Stimulated activated memory B cell treated with anti-CD40 and anti-IgM and Interleukin-4, amounts not matched to agents 10 μg/mL and 1 μg/mL and 100 μg/mL, for 72 hours (primary cell): ENCODE results near the gene WWTR1.

Source experiments
- ATAC-seq: fragments of 150-1000 bp; cut with Tn5 transposase; 2 replicates; pipeline ENCODE4 v1.10.0; 2021
- H3K27ac Mint-ChIP-seq: one replicate; pipeline ENCODE4 v1.8.0; 2022; ENCODE audit warnings: mild to moderate bottlenecking, mixed read lengths
- H3K27me3 Mint-ChIP-seq: one replicate; pipeline ENCODE4 v1.8.0; 2022; ENCODE audit warnings: mixed read lengths
- H3K36me3 Mint-ChIP-seq: one replicate; pipeline ENCODE4 v1.8.0; 2022; ENCODE audit warnings: mixed read lengths
- H3K4me1 Mint-ChIP-seq: one replicate; pipeline ENCODE4 v1.8.0; 2022; ENCODE audit warnings: mixed read lengths
- H3K4me3 Mint-ChIP-seq: one replicate; pipeline ENCODE4 v1.8.0; 2022; ENCODE audit warnings: mild to moderate bottlenecking, moderate library complexity, mixed read lengths
- H3K9me3 Mint-ChIP-seq: one replicate; pipeline ENCODE4 v1.8.0; 2022; ENCODE audit warnings: mixed read lengths

WWTR1 gene

GRCh38 chr3:149554826-149555225 lies 103.0 kb downstream of the WWTR1 start:
- Mint-ChIP-seq H3K36me3 (no peaks in the 10 kb centered on the region), H3K4me3 (no peak overlapping the region), H3K4me1 (no peaks in the 10 kb centered on the region), H3K27me3 (no peaks in the 10 kb centered on the region), H3K27ac (no peak overlapping the region), H3K9me3 (no peaks in the 10 kb centered on the region)
- ATAC-seq = no peak

- no peaks in the 10 kb centered on the region for H3K4me1 Mint-ChIP-seq
- peaks cover 5% of the 10 kb centered on the region for H3K27me3 Mint-ChIP-seq
- no peaks in the 10 kb centered on the region for H3K36me3 Mint-ChIP-seq
- H3K27ac Mint-ChIP-seq = no peak overlapping the region
- no peak overlapping the region for H3K4me3 Mint-ChIP-seq
- H3K9me3 Mint-ChIP-seq = no peaks in the 10 kb centered on the region
- no peak for ATAC-seq
Measured at GRCh38 chr3:149553781-149554451, 103.9 kb downstream of the WWTR1 start.

GRCh38 chr3:149552700-149553099 lies 105.1 kb downstream of the WWTR1 start:
- Mint-ChIP-seq H3K9me3 (no peaks in the 10 kb centered on the region), H3K4me1 (no peaks in the 10 kb centered on the region), H3K4me3 (no peak overlapping the region), H3K36me3 (no peaks in the 10 kb centered on the region), H3K27me3 (peaks cover 10% of the 10 kb centered on the region), H3K27ac (no peak overlapping the region)
- ATAC-seq = no peak

- no peaks in the 10 kb centered on the region for H3K4me1 Mint-ChIP-seq
- H3K27ac Mint-ChIP-seq = no peak overlapping the region
- H3K36me3 Mint-ChIP-seq = no peaks in the 10 kb centered on the region
- no peaks in the 10 kb centered on the region for H3K9me3 Mint-ChIP-seq
- no peak overlapping the region for H3K4me3 Mint-ChIP-seq
- ATAC-seq = no peak
- H3K27me3 Mint-ChIP-seq = peaks cover 10% of the 10 kb centered on the region
Measured at GRCh38 chr3:149551500-149551899, 106.3 kb downstream of the WWTR1 start.

GRCh38 chr3:149548669-149549065 lies 109.2 kb downstream of the WWTR1 start:
- Mint-ChIP-seq H3K4me3 (no peak overlapping the region), H3K9me3 (no peaks in the 10 kb centered on the region), H3K4me1 (no peaks in the 10 kb centered on the region), H3K27me3 (peaks cover 10% of the 10 kb centered on the region), H3K36me3 (no peaks in the 10 kb centered on the region), H3K27ac (no peak overlapping the region)
- no peak for ATAC-seq

- Mint-ChIP-seq H3K4me1 (no peaks in the 10 kb centered on the region), H3K27me3 (peaks cover 10% of the 10 kb centered on the region), H3K27ac (no peak overlapping the region), H3K36me3 (no peaks in the 10 kb centered on the region), H3K9me3 (no peaks in the 10 kb centered on the region), H3K4me3 (no peak overlapping the region)
- ATAC-seq = no peak
Measured at GRCh38 chr3:149547954-149548668, 109.7 kb downstream of the WWTR1 start.

- H3K4me3 Mint-ChIP-seq = no peak overlapping the region
- no peaks in the 10 kb centered on the region for H3K4me1 Mint-ChIP-seq
- no peak overlapping the region for H3K27ac Mint-ChIP-seq
- H3K36me3 Mint-ChIP-seq = no peaks in the 10 kb centered on the region
- peaks cover 10% of the 10 kb centered on the region for H3K27me3 Mint-ChIP-seq
- no peaks in the 10 kb centered on the region for H3K9me3 Mint-ChIP-seq
- ATAC-seq = no peak
Measured at GRCh38 chr3:149547413-149547812, 110.4 kb downstream of the WWTR1 start.

GRCh38 chr3:149545049-149545448 lies 112.8 kb downstream of the WWTR1 start:
- H3K4me1 Mint-ChIP-seq = no peaks in the 10 kb centered on the region
- ATAC-seq = no peak
- no peak overlapping the region for H3K27ac Mint-ChIP-seq
- no peaks in the 10 kb centered on the region for H3K36me3 Mint-ChIP-seq
- peaks cover 10% of the 10 kb centered on the region for H3K27me3 Mint-ChIP-seq
- H3K4me3 Mint-ChIP-seq = no peak overlapping the region
- H3K9me3 Mint-ChIP-seq = no peaks in the 10 kb centered on the region

- no peaks in the 10 kb centered on the region for H3K9me3 Mint-ChIP-seq
- no peaks in the 10 kb centered on the region for H3K27me3 Mint-ChIP-seq
- H3K4me1 Mint-ChIP-seq = no peaks in the 10 kb centered on the region
- no peaks in the 10 kb centered on the region for H3K36me3 Mint-ChIP-seq
- no peak overlapping the region for H3K27ac Mint-ChIP-seq
- no peak for ATAC-seq
- H3K4me3 Mint-ChIP-seq = no peak overlapping the region
Measured at GRCh38 chr3:149542375-149543312, 115.2 kb downstream of the WWTR1 start.

- Mint-ChIP-seq H3K4me1 (no peaks in the 10 kb centered on the region), H3K27ac (no peak overlapping the region), H3K27me3 (no peaks in the 10 kb centered on the region), H3K36me3 (no peaks in the 10 kb centered on the region), H3K9me3 (no peaks in the 10 kb centered on the region), H3K4me3 (no peak overlapping the region)
- ATAC-seq = no peak
Measured at GRCh38 chr3:149541091-149541491, 116.7 kb downstream of the WWTR1 start.

GRCh38 chr3:149538371-149538770 lies 119.5 kb downstream of the WWTR1 start:
- no peak overlapping the region for H3K4me3 Mint-ChIP-seq
- ATAC-seq = no peak
- peaks cover 12% of the 10 kb centered on the region for H3K27me3 Mint-ChIP-seq
- H3K4me1 Mint-ChIP-seq = no peaks in the 10 kb centered on the region
- H3K9me3 Mint-ChIP-seq = no peaks in the 10 kb centered on the region
- no peak overlapping the region for H3K27ac Mint-ChIP-seq
- no peaks in the 10 kb centered on the region for H3K36me3 Mint-ChIP-seq

- H3K27ac Mint-ChIP-seq = no peak overlapping the region
- no peaks in the 10 kb centered on the region for H3K9me3 Mint-ChIP-seq
- peaks cover 9% of the 10 kb centered on the region for H3K4me1 Mint-ChIP-seq
- no peak for ATAC-seq
- H3K27me3 Mint-ChIP-seq = peaks cover 12% of the 10 kb centered on the region
- no peak overlapping the region for H3K4me3 Mint-ChIP-seq
- no peaks in the 10 kb centered on the region for H3K36me3 Mint-ChIP-seq
Measured at GRCh38 chr3:149536429-149536828, 121.4 kb downstream of the WWTR1 start.

- no peak for ATAC-seq
- no peak overlapping the region for H3K4me3 Mint-ChIP-seq
- no peaks in the 10 kb centered on the region for H3K36me3 Mint-ChIP-seq
- no peaks in the 10 kb centered on the region for H3K9me3 Mint-ChIP-seq
- H3K27ac Mint-ChIP-seq = no peak overlapping the region
- peaks cover 12% of the 10 kb centered on the region for H3K27me3 Mint-ChIP-seq
- peaks cover 9% of the 10 kb centered on the region for H3K4me1 Mint-ChIP-seq
Measured at GRCh38 chr3:149535333-149535685, 122.5 kb downstream of the WWTR1 start.

- no peak overlapping the region for H3K27ac Mint-ChIP-seq
- no peak overlapping the region for H3K4me3 Mint-ChIP-seq
- H3K27me3 Mint-ChIP-seq = peaks cover 12% of the 10 kb centered on the region
- no peaks in the 10 kb centered on the region for H3K9me3 Mint-ChIP-seq
- peaks cover 9% of the 10 kb centered on the region for H3K4me1 Mint-ChIP-seq
- ATAC-seq = no peak
- H3K36me3 Mint-ChIP-seq = no peaks in the 10 kb centered on the region
Measured at GRCh38 chr3:149534671-149535332, 123.0 kb downstream of the WWTR1 start.

GRCh38 chr3:149534082-149534481 lies 123.7 kb downstream of the WWTR1 start:
- H3K36me3 Mint-ChIP-seq = no peaks in the 10 kb centered on the region
- H3K4me1 Mint-ChIP-seq = peaks cover 9% of the 10 kb centered on the region
- no peak overlapping the region for H3K4me3 Mint-ChIP-seq
- peaks cover 12% of the 10 kb centered on the region for H3K27me3 Mint-ChIP-seq
- no peaks in the 10 kb centered on the region for H3K9me3 Mint-ChIP-seq
- ATAC-seq = no peak
- no peak overlapping the region for H3K27ac Mint-ChIP-seq
